GM12878 (cell line): Measurements from ENCODE around the gene VEGFA. TPM values are rescaled to one million over a fixed set of nuclear protein-coding genes. Genes with fewer than 3 reads are reported as not detected.

Source experiments
- ATAC-seq: fragments of 200-7000 bp; cut with Tn5 transposase; 3 replicates; pipeline ENCODE4 v1.9.1; 2020; ENCODE audit warnings: mild to moderate bottlenecking, moderate library complexity
- BruUV-seq: library from RNA; stranded (reverse); fragments of 400-500 nt; replicated peaks from 2 replicates; lab custom pipeline; 2021; lab: Mats Ljungman, UMichigan
- CTCF ChIA-PET: fragments of 300-600 bp; sonication (Branson Sonifier 250); formaldehyde crosslinking; extraction: SDS; loops from one replicate; lab custom pipeline; 2021; ENCODE audit warnings: inconsistent platforms; lab: Yijun Ruan, JAX
- POLR2A ChIA-PET: fragments of 350-600 bp; formaldehyde crosslinking; extraction: SDS; loops from one replicate; lab custom pipeline; 2021; ENCODE audit warnings: inconsistent platforms; lab: Charles Lee
- RAD21 ChIA-PET: fragments of 300-600 bp; sonication (Branson Sonifier 250); formaldehyde crosslinking; loops from one replicate; lab custom pipeline; 2023; ENCODE audit warnings: antibody characterized with exemption; ENCODE audit not compliant: unreplicated experiment; lab: Charles Lee
- SMC1A ChIA-PET: fragments of 300-600 bp; sonication (Branson Sonifier 250); formaldehyde crosslinking; loops from one replicate; lab custom pipeline; 2023; ENCODE audit not compliant: unreplicated experiment, uncharacterized antibody; lab: Charles Lee
- DNase-seq: peaks from one replicate; pipeline ENCODE4 v3.0.0-alpha.2; 2011; ENCODE audit warnings: low read depth, low spot score
- FAIRE-seq: peaks from 3 replicates; lab custom pipeline; 2011; peaks lifted over from hg19 to GRCh38; lab: Jason Lieb, UNC
- H2AFZ ChIP-seq: 2 replicates; pipeline ENCODE4 v1.6.0; 2011; ENCODE audit warnings: low read depth, low read length, control low read depth; ENCODE audit not compliant: control insufficient read depth
- H3K27ac ChIP-seq: 2 replicates; pipeline ENCODE4 v1.5.1; 2011; ENCODE audit warnings: control low read depth; ENCODE audit not compliant: control insufficient read depth, insufficient read depth
- H3K27me3 ChIP-seq, 2 experiments: replicated peaks in 1 of 2; 2 replicates each; pipeline versions ENCODE4 v1.6.0 to v1.6.1; 2011; ENCODE audit warnings: low read length in 1 of 2; ENCODE audit not compliant: control insufficient read depth in 2 of 2, insufficient read depth in 2 of 2
- H3K36me3 ChIP-seq, 2 experiments: 2 replicates each; pipeline ENCODE4 v1.5.1; 2011; ENCODE audit warnings: low read length in 1 of 2; ENCODE audit not compliant: control insufficient read depth in 2 of 2, insufficient read depth in 2 of 2
- H3K4me1 ChIP-seq: 2 replicates; pipeline ENCODE4 v1.6.1; 2011; ENCODE audit warnings: mild to moderate bottlenecking, low read length, moderate library complexity, mixed read lengths; ENCODE audit not compliant: control insufficient read depth, insufficient read depth
- H3K4me2 ChIP-seq: 2 replicates; pipeline ENCODE4 v1.6.0; 2011; ENCODE audit warnings: control low read depth; ENCODE audit not compliant: control insufficient read depth, insufficient read depth
- H3K4me3 ChIP-seq: fragments of 200-600 bp; sonication (generic); 2 replicates; pipeline ENCODE4 v1.5.1; 2016
- H3K79me2 ChIP-seq: 2 replicates; pipeline ENCODE4 v1.6.0; 2011; ENCODE audit warnings: low read length; ENCODE audit not compliant: control insufficient read depth, insufficient read depth
- H3K9ac ChIP-seq: 2 replicates; pipeline ENCODE4 v1.8.0; 2011; ENCODE audit warnings: low read length, control low read depth, mixed read lengths; ENCODE audit not compliant: control insufficient read depth, insufficient read depth
- H3K9me3 ChIP-seq: replicated peaks from 3 replicates; pipeline ENCODE4 v1.5.1; 2011; ENCODE audit warnings: mild to moderate bottlenecking, low read length; ENCODE audit not compliant: control insufficient read depth, insufficient read depth
- H4K20me1 ChIP-seq: 2 replicates; pipeline ENCODE4 v1.6.0; 2011; ENCODE audit not compliant: control insufficient read depth, insufficient read depth
- BCL3 ChIP-seq: IDR thresholded peaks from 2 replicates; pipeline ENCODE4 v1.6.1; 2011; ENCODE audit warnings: borderline replicate concordance, low read depth, mild to moderate bottlenecking, moderate library complexity, low read length; ENCODE audit not compliant: insufficient read depth, poor library complexity, severe bottlenecking
- CREB1 ChIP-seq: IDR thresholded peaks from 2 replicates; pipeline ENCODE4 v1.6.1; 2012; ENCODE audit warnings: low read depth, mild to moderate bottlenecking, inconsistent platforms
- DPF2 ChIP-seq: fragments of 450-650 bp; IDR thresholded peaks from 2 replicates; pipeline ENCODE4 v1.6.1; 2017; ENCODE audit warnings: mild to moderate bottlenecking
- NBN ChIP-seq: fragments of 450-650 bp; IDR thresholded peaks from 2 replicates; pipeline ENCODE4 v1.6.1; 2016
- NR2F1 ChIP-seq: fragments of 450-650 bp; conservative IDR thresholded peaks from 2 replicates; pipeline ENCODE4 v1.6.1; 2017; ENCODE audit warnings: mild to moderate bottlenecking
- SMARCA5 ChIP-seq: fragments of 450-650 bp; IDR thresholded peaks from 2 replicates; pipeline ENCODE4 v1.6.1; 2017; ENCODE audit warnings: mild to moderate bottlenecking
- STAT1 ChIP-seq: fragments of 450-650 bp; conservative IDR thresholded peaks from 2 replicates; pipeline ENCODE4 v1.6.1; 2014; ENCODE audit warnings: antibody characterized with exemption, mild to moderate bottlenecking
- TAF1 ChIP-seq: IDR thresholded peaks from 2 replicates; pipeline ENCODE4 v1.6.1; 2011; ENCODE audit warnings: mild to moderate bottlenecking, low read depth, low read length, borderline replicate concordance
- WGBS: methylation state at CpG from one replicate; pipeline ENCODE4 v1.1.6; 2016; ENCODE audit warnings: low lambda C conversion rate; ENCODE audit not compliant: insufficient replicate concordance, insufficient coverage; ENCODE audit errors: missing lambda C conversion rate; 5-methylcytosine and 5-hydroxymethylcytosine counted together
- in situ Hi-C: fragments of 300-500 bp; cut with MboI; formaldehyde crosslinking; loops from 9 replicates; pipeline ENCODE4 v1.14.3; 2018; ENCODE audit warnings: mixed read lengths
- intact Hi-C: fragments of 100-400 bp; cut with micrococcal nuclease; formaldehyde crosslinking; loops from one replicate; pipeline ENCODE4 v1.14.2; 2022; ENCODE audit not compliant: unreplicated experiment
- polyA plus RNA-seq, 11 experiments: library from polyadenylated mRNA; depleted of rRNA in 4 of 11; unstranded in 6 of 11; stranded (reverse) in 5 of 11; fragments of >200 nt; fragmentation: Nextera tagmentation in 4 of 11; fragmentation: Illumina TruSeq in 1 of 11; extraction: Ambion mirVana in 4 of 11; extraction: Trizol in 1 of 11; gene quantifications; 1 replicate in 1 of 11; 2 replicates in 10 of 11; pipeline versions ENCODE4 v1.2.1 to v1.2.3, GENCODE V29; 2011 to 2016; ENCODE audit warnings: inconsistent platforms in 2 of 11, missing spikeins in 2 of 11, low read depth in 1 of 11
- total RNA-seq, 4 experiments: library from RNA; depleted of rRNA in 3 of 4; stranded (reverse); fragments of >200 nt in 3 of 4; fragmentation: Illumina TruSeq in 1 of 4; extraction: Trizol in 1 of 4; gene quantifications; 2 replicates each; pipeline versions ENCODE4 v1.2.1 to v1.2.3, GENCODE V29; 2013 to 2021

VEGFA gene
- total and polyA plus RNA-seq, 10 of the 15 experiments (the other 5 are each of a cell fraction or from before 2014, with no cell fraction given) = 0.96 to 140 (median 16.9) TPM

- ChIA-PET RAD21 (no interaction called here), POLR2A (interaction anchor here (2.5 kb wide), 1 partner anchor 10 kb away, joined by 8 read pairs; no protein-coding TSS in a partner anchor), CTCF (no interaction called here), SMC1A (no interaction called here)
- Histone ChIP-seq H2AFZ (no peak overlapping the region), H3K27me3 (no peaks in the 10 kb centered on the region; a peak in 1 of 4 replicates), H3K4me3 (no peak overlapping the region), H3K27ac (no peak overlapping the region), H3K36me3 (no peaks in the 10 kb centered on the region), H3K79me2 (no peaks in the 10 kb centered on the region), H3K9me3 (no peaks in the 10 kb centered on the region), H3K9ac (no peak overlapping the region), H3K4me1 (peaks cover 9% of the 10 kb centered on the region), H3K4me2 (no peak overlapping the region), H4K20me1 (no peaks in the 10 kb centered on the region)
- DNase-seq = no peak
- 56% methylated on average over 4 of the region's 8 CpGs for WGBS
- ATAC-seq = no peak
- intact Hi-C loops = no loop called here
- BruUV-seq = no TSS peak
- in situ Hi-C loops = no loop called here
- no peak for FAIRE-seq
- TF ChIP-seq NR2F1 (no peak), CREB1 (no peak), BCL3 (no peak)
These were observed 25.4 kb downstream of the VEGFA start for GRCh38 chr6:43795421-43795820.

- Histone ChIP-seq H3K27ac (no peak overlapping the region), H3K9me3 (no peaks in the 10 kb centered on the region), H2AFZ (no peak overlapping the region), H3K4me1 (peaks cover 9% of the 10 kb centered on the region), H3K4me2 (no peak overlapping the region), H3K79me2 (no peaks in the 10 kb centered on the region), H4K20me1 (no peaks in the 10 kb centered on the region), H3K9ac (no peak overlapping the region), H3K4me3 (no peak overlapping the region), H3K27me3 (no peaks in the 10 kb centered on the region; a peak in 1 of 4 replicates)
- ATAC-seq (no peak), DNase-seq (no peak), FAIRE-seq (no peak)
- ChIA-PET POLR2A (interaction anchor here (0.6 to 2.5 kb wide), 2 partner anchors 9 to 11 kb away, joined by 3 to 8 read pairs; no protein-coding TSS in a partner anchor), CTCF (interaction anchor here (1.4 to 1.6 kb wide), 2 partner anchors 23 to 37 kb away, joined by 4 to 8 read pairs; no protein-coding TSS in a partner anchor), SMC1A (no interaction called here), RAD21 (interaction anchor here (1.4 to 1.6 kb wide), 2 partner anchors 14 to 26 kb away, joined by 3 read pairs; partner anchors contain the start of gene VEGFA)
- WGBS = 47% methylated on average over 5 of the region's 5 CpGs
- no TSS peak for BruUV-seq
- in situ Hi-C loops = no loop called here
- intact Hi-C loops = no loop called here
- TF ChIP-seq STAT1 (no peak), TAF1 (no peak), SMARCA5 (no peak), DPF2 (no peak), NBN (no peak)
- TF ChIP-seq, all 136 proteins: peak for 0
- no peaks in the 10 kb centered on the region for H3K36me3 ChIP-seq
These were observed 26.2 kb downstream of the VEGFA start for GRCh38 chr6:43796168-43796567.
